Upper lobe of left lung (tissue), 4 donors: Measurements from ENCODE around the gene IVD.

Experiments used
- EP300 ChIP-seq, 4 donors: sonication (generic); formaldehyde crosslinking; IDR thresholded peaks; one replicate each; pipeline ENCODE4 v1.5.1; 2017; ENCODE audit warnings: antibody characterized with exemption in 4 of 4, control low read depth in 2 of 4
- POLR2A ChIP-seq, 4 donors: fragments of 450-650 bp; IDR thresholded peaks; one replicate each; pipeline ENCODE4 v1.5.1; 2016 to 2017; ENCODE audit warnings: antibody characterized with exemption in 4 of 4, mild to moderate bottlenecking in 2 of 4
- POLR2AphosphoS5 ChIP-seq, 2 donors: sonication (generic); formaldehyde crosslinking; IDR thresholded peaks; one replicate each; pipeline ENCODE4 v1.5.1; 2017; ENCODE audit warnings: antibody characterized with exemption in 2 of 2
- TF ChIP-seq, protein P1 (sequence below), 6 experiments: fragments of 450-650 bp in 4 of 6; fragments of 200-600 bp in 2 of 6; sonication (generic) in 2 of 6; IDR thresholded peaks; one replicate each; pipeline ENCODE4 v1.5.1; 2016 to 2019; ENCODE audit warnings: antibody characterized with exemption in 6 of 6

DNA sequence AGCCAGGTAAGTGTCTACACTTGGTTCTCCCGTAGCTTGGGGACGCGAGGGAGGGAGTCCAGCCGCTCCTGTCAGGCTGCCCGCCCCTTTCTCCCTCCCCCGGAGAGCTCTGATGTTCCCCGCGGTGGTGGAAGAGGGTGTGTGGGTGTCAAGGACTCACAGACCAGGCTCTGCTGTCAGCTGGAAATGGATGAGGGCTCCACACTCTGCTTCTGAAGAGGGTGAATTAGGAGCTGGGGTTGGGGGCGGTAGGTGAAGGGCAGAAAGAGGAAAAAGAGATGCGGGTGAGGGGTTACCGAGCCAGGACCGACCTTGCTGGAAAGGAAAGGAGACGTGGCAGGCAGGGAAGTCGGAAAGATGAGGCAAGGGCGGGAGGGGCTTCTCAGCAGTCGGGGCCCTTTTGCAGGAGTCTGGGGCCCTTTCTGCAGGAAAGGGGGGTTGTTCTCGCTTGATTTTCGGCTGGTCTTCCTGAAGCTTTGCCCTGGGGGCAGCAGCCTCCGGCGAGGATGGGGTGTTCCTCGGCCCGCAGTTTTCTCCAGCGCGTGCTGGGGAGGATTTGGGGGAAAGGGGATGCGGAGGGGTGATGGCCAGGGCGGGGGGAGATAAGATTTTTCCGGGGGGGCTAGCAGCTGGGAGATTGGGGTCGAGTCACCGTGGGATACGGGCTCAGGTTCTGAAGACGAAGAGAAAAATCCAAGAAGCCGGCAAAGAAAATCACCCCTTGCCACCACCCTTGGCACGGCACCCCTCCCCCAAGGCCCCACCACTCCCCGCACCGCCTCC lies 34.6 kb downstream of the IVD start:
- TF ChIP-seq, protein P1, sequence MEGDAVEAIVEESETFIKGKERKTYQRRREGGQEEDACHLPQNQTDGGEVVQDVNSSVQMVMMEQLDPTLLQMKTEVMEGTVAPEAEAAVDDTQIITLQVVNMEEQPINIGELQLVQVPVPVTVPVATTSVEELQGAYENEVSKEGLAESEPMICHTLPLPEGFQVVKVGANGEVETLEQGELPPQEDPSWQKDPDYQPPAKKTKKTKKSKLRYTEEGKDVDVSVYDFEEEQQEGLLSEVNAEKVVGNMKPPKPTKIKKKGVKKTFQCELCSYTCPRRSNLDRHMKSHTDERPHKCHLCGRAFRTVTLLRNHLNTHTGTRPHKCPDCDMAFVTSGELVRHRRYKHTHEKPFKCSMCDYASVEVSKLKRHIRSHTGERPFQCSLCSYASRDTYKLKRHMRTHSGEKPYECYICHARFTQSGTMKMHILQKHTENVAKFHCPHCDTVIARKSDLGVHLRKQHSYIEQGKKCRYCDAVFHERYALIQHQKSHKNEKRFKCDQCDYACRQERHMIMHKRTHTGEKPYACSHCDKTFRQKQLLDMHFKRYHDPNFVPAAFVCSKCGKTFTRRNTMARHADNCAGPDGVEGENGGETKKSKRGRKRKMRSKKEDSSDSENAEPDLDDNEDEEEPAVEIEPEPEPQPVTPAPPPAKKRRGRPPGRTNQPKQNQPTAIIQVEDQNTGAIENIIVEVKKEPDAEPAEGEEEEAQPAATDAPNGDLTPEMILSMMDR (IDR thresholded peaks at IDR 0.05), result no peak
- TF ChIP-seq POLR2A (IDR thresholded peaks at IDR 0.05), result no peak
- TF ChIP-seq POLR2AphosphoS5 (IDR thresholded peaks at IDR 0.05), result no peak
- no peak for TF ChIP-seq EP300 (IDR thresholded peaks at IDR 0.05)
